ENCODE data around the gene EML3. TPM values are rescaled to one million over a fixed set of nuclear protein-coding genes. Genes with fewer than 3 reads are reported as not detected.
A peak's percentile ranks its signal among the peaks of the same experiment; 100 is the strongest.

EML3 gene
- total RNA-seq, 2 donors from 2014 or later = 132 to 148 TPM

DNA sequence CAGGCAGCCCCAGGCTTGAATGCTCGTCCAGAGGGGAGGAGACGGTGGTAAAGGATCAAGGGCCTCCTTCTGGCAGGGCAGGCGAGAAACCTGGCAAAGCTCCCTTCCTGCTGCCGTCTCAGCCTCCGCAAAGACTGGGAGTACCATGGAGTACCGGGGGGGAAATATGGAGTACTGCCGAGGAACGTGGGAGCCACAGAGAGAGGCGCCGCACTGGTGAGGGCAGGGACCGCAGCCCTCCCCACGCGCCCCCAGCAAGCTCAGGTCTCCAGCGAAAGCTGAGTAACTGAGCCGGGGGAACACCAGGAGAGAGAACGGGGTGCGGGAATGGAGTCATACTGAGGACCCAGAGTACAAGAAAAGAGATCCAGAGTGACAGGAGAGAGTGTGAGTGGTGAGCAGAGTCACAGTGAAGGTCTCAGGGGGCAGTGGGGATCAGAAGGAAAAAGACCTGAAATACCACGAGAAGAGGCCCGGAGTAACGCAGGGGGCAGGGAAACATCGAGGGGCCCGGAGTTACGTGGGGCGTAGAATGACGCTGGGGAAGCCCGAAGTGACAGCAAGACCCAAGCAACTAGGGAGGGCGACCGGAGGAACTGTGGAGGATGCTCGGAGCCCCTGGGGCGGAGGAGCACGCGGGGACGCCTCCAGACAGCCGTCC lies 740 bp downstream of the EML3 start:
- peaks cover 9 to 15% of the 10 kb centered on the region in 2 donors for H3K36me3 Mint-ChIP-seq (ENCODE audit: insufficient read depth in 2 of 2)

DNA sequence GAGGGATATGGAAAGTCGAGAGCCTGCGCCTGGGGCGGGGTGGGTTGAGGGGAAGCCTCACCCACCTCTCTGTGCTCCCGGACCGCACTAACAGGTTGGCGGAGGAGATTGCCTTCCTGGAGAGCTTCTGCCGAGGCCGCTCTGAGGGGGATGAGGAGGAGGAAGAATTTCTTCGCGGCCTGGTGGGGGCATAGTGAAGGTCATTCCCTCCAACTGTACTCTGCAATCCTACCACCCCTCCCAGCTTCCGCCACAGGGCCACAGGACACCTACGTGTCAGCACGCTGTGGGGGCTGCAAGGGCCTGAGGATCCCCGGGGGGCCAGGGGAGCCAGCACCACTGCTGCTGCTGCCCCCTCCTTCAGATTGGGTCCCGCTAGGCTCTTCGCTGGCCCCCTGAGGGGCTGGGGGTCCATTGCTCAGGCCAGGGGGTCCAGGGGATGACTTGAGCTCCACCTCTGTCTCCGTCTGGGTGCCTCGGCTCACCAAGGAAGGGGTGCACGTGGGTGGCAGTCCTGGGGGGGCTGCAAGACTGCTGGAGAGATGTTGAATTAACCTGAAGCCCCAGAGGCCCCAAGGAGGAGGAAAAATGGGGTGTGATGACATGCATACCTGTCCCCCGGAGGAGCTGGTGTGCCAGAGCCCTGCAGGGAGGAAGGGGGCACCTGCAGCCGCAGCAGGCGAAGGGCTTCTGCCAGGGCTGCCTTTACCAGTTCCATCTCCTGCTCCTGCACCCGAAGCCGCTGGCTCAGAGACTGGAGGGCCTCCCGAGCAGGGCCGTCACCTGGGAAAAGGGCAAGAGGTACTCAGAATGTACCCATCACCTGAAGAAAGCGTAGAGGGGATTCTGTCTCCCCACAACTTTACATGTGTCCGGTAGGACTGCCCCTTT lies 1.5 kb downstream of the EML3 start:
- Mint-ChIP-seq H3K4me1 (ENCODE audit: low read depth) (peaks cover 56% of the 10 kb centered on the region), H3K4me3 (peak overlapping the region; percentile 96 to 98), H3K27ac (peak overlapping the region; percentile 97)

More for the DNA sequence above, 740 bp downstream of the EML3 start:
- ATAC-seq (replicated peaks in 1 of 2) (peak; percentile 25 to 42), DNase-seq (peak; percentile 51 to 59)
- Mint-ChIP-seq H3K4me1 (ENCODE audit: low read depth) (peaks cover 62% of the 10 kb centered on the region), H3K27ac (peak overlapping the region; percentile 97), H3K9me3 (no peaks in the 10 kb centered on the region), H3K4me3 (peak overlapping the region; percentile 96 to 98), H3K27me3 (ENCODE audit: low read depth) (no peaks in the 10 kb centered on the region)

DNA sequence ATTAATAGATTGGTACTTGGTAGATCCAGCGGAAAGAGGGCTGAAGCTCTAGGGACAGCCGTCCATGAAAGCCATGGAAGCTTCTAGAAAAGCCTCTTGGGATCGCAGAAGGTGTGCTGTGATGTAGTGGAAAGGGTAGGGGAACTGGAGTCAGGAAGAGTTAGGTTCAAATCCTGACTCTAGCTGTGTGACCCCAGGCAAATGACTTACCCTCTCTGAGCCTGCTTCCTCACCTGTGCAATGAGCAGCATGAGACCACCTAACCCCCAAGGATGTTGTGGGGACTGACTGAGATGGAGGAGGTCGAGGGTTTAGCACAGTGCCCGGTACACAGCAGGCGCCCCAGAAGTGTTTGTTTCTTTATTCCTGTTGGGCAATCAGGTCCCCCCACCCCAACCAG lies 2.2 kb downstream of the EML3 start:
- no peaks in the 10 kb centered on the region for H3K27me3 Mint-ChIP-seq (ENCODE audit: low read depth)
- peak overlapping the region; percentile 96 to 98 for H3K4me3 Mint-ChIP-seq
- no peaks in the 10 kb centered on the region for H3K9me3 Mint-ChIP-seq
- DNase-seq (no peak), ATAC-seq (replicated peaks in 1 of 2) (no peak)
- H3K4me1 Mint-ChIP-seq (ENCODE audit: low read depth) = peaks cover 50% of the 10 kb centered on the region
- H3K36me3 Mint-ChIP-seq (ENCODE audit: insufficient read depth in 2 of 2) = peaks cover 9 to 16% of the 10 kb centered on the region in 2 donors
- H3K27ac Mint-ChIP-seq = peak overlapping the region; percentile 56

More for the DNA sequence above, 1.5 kb downstream of the EML3 start:
- Mint-ChIP-seq H3K27me3 (ENCODE audit: low read depth) (no peaks in the 10 kb centered on the region), H3K36me3 (ENCODE audit: insufficient read depth in 2 of 2) (peaks cover 9 to 16% of the 10 kb centered on the region in 2 donors), H3K9me3 (no peaks in the 10 kb centered on the region)
- no peak for DNase-seq
- no peak for ATAC-seq (replicated peaks in 1 of 2)

DNA sequence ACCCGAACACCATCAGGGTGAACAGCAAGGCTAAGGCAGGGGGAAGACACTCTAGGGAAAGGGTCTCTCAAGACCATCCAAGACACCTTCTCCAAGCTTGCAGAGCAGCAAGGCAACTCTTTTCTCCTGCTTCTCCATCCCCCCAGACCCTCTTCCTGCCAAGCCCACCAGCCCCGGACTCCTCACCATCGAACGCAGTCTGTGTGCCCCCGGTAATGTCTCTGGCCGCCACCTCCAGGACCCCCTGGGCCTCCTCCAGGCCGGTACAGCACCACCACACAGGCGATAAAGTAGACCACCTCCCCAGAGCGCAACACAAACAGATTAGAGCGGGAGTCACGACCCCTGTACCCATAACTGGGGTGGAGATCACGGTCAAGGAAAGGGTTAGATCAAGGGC lies 3.8 kb downstream of the EML3 start:
- Mint-ChIP-seq H3K4me3 (no peak overlapping the region), H3K27ac (peak overlapping the region; percentile 1), H3K36me3 (ENCODE audit: insufficient read depth in 2 of 2) (peaks cover 9 to 24% of the 10 kb centered on the region in 2 donors), H3K4me1 (ENCODE audit: low read depth) (peaks cover 46% of the 10 kb centered on the region), H3K27me3 (ENCODE audit: low read depth) (no peaks in the 10 kb centered on the region), H3K9me3 (no peaks in the 10 kb centered on the region)
- ATAC-seq (replicated peaks in 1 of 2) = no peak
- DNase-seq = no peak

DNA sequence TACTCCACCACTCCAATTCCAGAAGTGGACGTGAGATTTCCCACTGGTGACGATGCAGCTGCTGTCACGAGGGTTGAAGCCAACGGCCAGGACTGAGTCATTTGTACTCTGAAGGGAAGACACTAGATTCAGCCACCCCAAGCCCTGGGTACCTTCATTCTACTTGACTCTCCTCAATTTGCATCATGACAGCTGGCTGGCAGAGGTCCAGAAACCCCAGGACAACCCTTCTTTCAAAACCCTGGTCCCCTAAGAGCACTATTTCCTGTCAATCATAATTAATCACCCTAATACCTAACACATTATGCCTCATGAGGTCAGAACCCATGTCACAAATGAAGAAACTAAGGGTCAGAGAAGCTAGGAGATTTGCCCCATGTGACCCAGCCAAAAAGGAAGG lies 4.9 kb downstream of the EML3 start:
- DNase-seq (no peak), ATAC-seq (replicated peaks in 1 of 2) (no peak)
- Mint-ChIP-seq H3K27me3 (ENCODE audit: low read depth) (no peaks in the 10 kb centered on the region), H3K9me3 (no peaks in the 10 kb centered on the region), H3K27ac (no peak overlapping the region), H3K36me3 (ENCODE audit: insufficient read depth in 2 of 2) (peaks cover 14 to 29% of the 10 kb centered on the region in 2 donors), H3K4me1 (ENCODE audit: low read depth) (peaks cover 48% of the 10 kb centered on the region), H3K4me3 (no peak overlapping the region)

DNA sequence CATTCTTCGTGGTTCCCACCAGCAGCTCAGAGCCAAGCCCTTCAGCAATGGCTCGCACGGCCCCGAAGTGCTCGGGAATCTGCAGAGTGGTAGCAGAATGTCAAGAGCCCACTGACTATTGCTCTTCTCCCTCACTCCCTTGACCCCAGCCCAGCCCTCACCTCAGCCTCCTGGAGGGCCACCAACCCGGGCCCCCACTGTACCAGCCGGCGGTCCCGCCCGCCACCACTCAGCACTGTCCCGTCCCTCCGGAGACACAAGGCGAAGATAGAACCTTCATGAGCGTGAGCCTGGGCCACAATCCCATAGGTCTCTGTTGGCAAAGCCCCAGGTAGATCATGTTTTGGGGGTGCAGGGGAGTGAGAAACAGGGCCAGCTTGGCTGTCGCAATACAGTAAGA lies 6.7 kb downstream of the EML3 start:
- Mint-ChIP-seq H3K4me1 (ENCODE audit: low read depth) (peaks cover 47% of the 10 kb centered on the region), H3K27ac (no peak overlapping the region)

DNA sequence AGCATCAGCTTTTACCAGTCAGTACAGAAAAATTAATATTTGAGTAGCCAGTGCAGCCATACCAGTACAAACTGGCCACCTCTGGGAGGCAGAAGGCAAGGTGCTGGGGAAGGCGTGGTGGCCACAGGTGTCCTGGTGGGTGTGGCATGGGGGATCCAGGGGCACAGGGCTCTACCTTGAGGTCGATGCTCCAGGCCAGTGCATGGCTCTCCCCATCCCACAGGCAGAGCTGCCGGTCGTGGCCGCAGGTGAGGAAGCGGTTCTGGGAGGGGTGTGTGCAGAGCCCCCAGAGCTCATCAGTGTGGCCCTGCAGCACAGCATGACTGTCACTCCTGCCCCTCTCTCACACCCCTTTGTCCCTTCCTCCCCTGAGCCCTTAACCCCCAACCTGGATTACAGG lies 7.1 kb downstream of the EML3 start:
- ATAC-seq (replicated peaks in 1 of 2) = no peak
- no peak overlapping the region for H3K4me3 Mint-ChIP-seq
- no peak for DNase-seq
- H3K27ac Mint-ChIP-seq = peak overlapping the region; percentile 20
- H3K36me3 Mint-ChIP-seq (ENCODE audit: insufficient read depth in 2 of 2) = peaks cover 12 to 28% of the 10 kb centered on the region in 2 donors
- H3K4me1 Mint-ChIP-seq (ENCODE audit: low read depth) = peaks cover 43% of the 10 kb centered on the region
- H3K9me3 Mint-ChIP-seq = no peaks in the 10 kb centered on the region
- no peaks in the 10 kb centered on the region for H3K27me3 Mint-ChIP-seq (ENCODE audit: low read depth)

More for the DNA sequence above, 6.7 kb downstream of the EML3 start:
- Mint-ChIP-seq H3K9me3 (no peaks in the 10 kb centered on the region), H3K4me3 (no peak overlapping the region), H3K36me3 (ENCODE audit: insufficient read depth in 2 of 2) (peaks cover 10 to 28% of the 10 kb centered on the region in 2 donors), H3K27me3 (ENCODE audit: low read depth) (no peaks in the 10 kb centered on the region)
- ATAC-seq (replicated peaks in 1 of 2) (no peak), DNase-seq (no peak)

DNA sequence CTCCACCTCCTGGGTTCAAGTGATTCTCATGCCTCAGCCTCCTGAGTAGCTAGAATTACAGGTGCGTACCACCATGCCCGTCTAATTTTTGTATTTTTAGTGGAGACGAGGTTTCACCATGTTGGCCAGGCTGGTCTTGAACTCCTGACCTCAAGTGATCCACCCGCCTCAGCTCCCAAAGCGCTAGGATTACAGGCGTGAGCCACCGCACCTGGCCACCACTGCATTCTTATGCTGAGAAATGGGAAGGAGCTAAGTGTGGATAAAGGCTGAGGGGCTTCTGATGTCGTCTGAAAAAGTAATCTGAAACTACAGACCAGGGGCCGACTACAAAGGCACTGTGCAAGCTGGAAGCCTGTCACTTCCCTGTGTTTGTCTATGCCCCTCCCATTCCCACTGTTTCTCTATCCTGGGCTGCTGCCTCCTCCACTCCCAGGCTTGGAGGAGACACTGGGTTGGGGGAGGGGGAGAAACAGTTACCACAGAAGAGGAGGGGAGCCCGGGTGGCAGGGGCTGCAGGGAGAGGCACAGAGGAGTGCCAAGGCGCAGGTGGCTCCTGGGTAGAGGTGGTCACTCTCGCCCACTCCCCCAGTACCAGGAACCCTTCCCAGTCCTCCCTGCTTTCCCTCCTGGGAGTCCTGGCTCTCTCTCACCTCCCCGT lies 8.0 kb downstream of the EML3 start:
- ATAC-seq (replicated peaks in 1 of 2) = no peak
- H3K4me1 Mint-ChIP-seq (ENCODE audit: low read depth) = peaks cover 42% of the 10 kb centered on the region
- no peak overlapping the region for H3K4me3 Mint-ChIP-seq
- no peak overlapping the region for H3K27ac Mint-ChIP-seq
- H3K27me3 Mint-ChIP-seq (ENCODE audit: low read depth) = no peaks in the 10 kb centered on the region
- no peak for DNase-seq
- H3K9me3 Mint-ChIP-seq = no peaks in the 10 kb centered on the region
- peaks cover 16 to 29% of the 10 kb centered on the region in 2 donors for H3K36me3 Mint-ChIP-seq (ENCODE audit: insufficient read depth in 2 of 2)

DNA sequence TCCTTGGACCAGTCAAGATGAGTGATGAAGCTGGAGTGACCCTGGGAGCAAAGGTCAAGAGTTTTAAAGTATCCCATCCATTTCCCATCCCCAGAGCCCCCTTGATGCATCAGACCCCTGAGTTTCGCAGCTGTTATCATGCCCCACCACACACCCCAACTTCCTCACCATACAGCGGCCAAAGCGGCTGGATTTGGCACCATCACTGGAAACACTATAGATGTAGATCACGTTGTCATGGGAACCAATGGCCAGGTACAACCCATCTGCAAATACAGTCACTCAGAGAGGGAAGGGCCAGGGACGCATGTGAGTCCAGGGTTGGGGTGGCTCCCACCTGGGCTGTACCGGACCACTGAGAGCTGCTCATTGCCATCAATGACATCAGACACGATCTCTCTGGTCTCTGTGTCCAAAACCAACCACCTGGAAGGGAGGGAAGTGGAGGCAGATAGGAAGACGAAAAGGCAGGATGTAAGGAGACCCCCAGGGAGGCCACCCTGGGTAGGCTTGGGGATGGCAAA lies 8.7 kb downstream of the EML3 start:
- Mint-ChIP-seq H3K9me3 (no peaks in the 10 kb centered on the region), H3K4me1 (ENCODE audit: low read depth) (peaks cover 46% of the 10 kb centered on the region), H3K36me3 (ENCODE audit: insufficient read depth in 2 of 2) (peaks cover 19 to 36% of the 10 kb centered on the region in 2 donors), H3K4me3 (peak overlapping the region in 1 of 2 donors; percentile 68), H3K27ac (no peak overlapping the region), H3K27me3 (ENCODE audit: low read depth) (no peaks in the 10 kb centered on the region)
- DNase-seq (no peak), ATAC-seq (replicated peaks in 1 of 2) (no peak)

DNA sequence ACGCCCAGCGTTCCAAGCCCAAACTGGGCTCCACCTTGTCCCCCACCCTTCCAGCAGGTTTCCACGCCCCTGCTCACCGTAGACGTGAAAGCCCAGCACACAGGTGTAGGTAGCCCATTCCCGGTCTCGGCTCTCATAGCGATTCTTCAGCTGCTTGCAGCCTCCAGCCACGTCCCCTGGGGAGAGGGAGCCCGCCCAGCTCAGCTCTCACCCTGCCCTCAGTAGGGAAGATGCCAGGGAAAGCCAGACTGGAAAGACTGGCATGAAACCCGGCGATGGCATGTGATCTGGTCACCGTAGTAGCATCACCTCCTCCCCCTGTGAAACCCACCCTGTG lies 9.5 kb downstream of the EML3 start:
- H3K4me1 Mint-ChIP-seq (ENCODE audit: low read depth) = peaks cover 51% of the 10 kb centered on the region
- H3K36me3 Mint-ChIP-seq (ENCODE audit: insufficient read depth in 2 of 2) = peaks cover 24 to 41% of the 10 kb centered on the region in 2 donors
- peak overlapping the region; percentile 52 to 68 for H3K4me3 Mint-ChIP-seq
- no peaks in the 10 kb centered on the region for H3K27me3 Mint-ChIP-seq (ENCODE audit: low read depth)
- DNase-seq = no peak
- peak overlapping the region; percentile 9 for H3K27ac Mint-ChIP-seq
- ATAC-seq (replicated peaks in 1 of 2) = no peak
- no peaks in the 10 kb centered on the region for H3K9me3 Mint-ChIP-seq

DNA sequence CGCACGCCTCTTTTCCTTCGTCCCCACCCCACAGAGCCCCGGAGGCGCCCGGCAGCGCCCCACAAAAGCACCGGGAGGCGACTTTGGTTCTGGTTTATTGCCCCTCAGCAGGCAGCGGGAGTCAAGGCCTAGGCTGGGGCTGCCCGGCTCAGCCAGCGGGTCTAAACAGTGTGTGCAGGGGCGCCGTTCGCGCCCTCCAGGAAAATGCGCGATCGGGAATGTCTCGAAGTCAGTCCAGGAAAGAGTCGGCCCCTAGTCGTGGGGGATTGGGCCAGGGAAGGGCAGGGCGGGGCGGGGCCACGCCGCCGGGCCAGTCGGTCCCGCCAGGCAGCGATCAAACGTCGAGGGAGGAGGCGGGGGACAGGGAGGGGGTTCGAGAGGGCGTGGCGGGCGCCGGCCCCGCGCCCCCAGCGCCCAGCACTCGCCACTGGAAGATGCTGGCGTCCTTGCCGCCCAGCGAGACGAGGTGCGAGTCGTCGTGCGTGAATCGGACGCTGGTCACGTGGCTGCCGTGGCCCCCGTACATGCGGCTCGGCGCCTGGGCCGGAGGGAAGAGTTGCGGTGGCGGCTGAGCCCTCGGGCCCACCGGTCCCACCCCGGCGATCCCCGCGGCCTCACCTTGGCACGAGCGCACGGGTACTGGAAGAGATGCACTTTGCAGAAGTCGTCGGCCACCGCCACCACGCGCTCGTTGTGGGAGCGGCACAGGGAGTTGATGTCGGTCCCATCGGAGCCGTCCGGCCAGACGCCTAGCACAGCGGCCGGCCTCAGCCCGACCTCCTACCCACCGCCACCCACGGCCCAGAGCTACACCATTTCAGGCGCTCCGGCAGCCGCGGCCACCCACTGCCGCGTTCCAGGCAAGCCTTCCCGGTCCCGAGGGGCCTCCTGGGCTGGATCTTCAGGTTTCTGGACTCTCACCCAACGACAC lies 10.2 kb downstream of the EML3 start:
- ATAC-seq (replicated peaks in 1 of 2) (no peak), DNase-seq (peak in 1 of 2 donors; percentile 37)
- peaks cover 52% of the 10 kb centered on the region for H3K4me1 Mint-ChIP-seq (ENCODE audit: low read depth)

More for the DNA sequence above, 10.2 kb downstream of the EML3 start:
- Mint-ChIP-seq H3K27ac (peak overlapping the region; percentile 73), H3K27me3 (ENCODE audit: low read depth) (no peaks in the 10 kb centered on the region), H3K9me3 (no peaks in the 10 kb centered on the region), H3K4me3 (peak overlapping the region; percentile 93 to 98), H3K36me3 (ENCODE audit: insufficient read depth in 2 of 2) (peaks cover 25 to 46% of the 10 kb centered on the region in 2 donors)
